Glomerular visceral epithelial cell (primary cell): ENCODE data around the gene ZNF473.
"Not testable (repeated sequence)": the region's sequence is repeated elsewhere in the genome, so short reads cannot be mapped to it uniquely, and the experiment has no call there.

ENCODE experiments used
- DNase-seq: peaks from one replicate; pipeline ENCODE4 v3.0.0-alpha.2; 2016; ENCODE audit errors: extremely low spot score

ZNF473 gene

GRCh38 chr19:50050406-50051227 lies 24.8 kb downstream of the ZNF473 start:
- peak; percentile 51 for DNase-seq

- DNase-seq = not testable (repeated sequence)
Measured at GRCh38 chr19:50051228-50051895, 25.6 kb downstream of the ZNF473 start.

- no peak for DNase-seq
Measured at GRCh38 chr19:50051964-50052363, 26.2 kb downstream of the ZNF473 start.

- DNase-seq = no peak
Measured at GRCh38 chr19:50053119-50053518, 27.3 kb downstream of the ZNF473 start.

- no peak for DNase-seq
Measured at GRCh38 chr19:50058425-50058824, 32.6 kb downstream of the ZNF473 start.

GRCh38 chr19:50059045-50059444 lies 33.2 kb downstream of the ZNF473 start:
- no peak for DNase-seq

GRCh38 chr19:50060107-50060506 lies 34.3 kb downstream of the ZNF473 start:
- DNase-seq = no peak

GRCh38 chr19:50061650-50062049 lies 35.8 kb downstream of the ZNF473 start:
- no peak for DNase-seq

- no peak for DNase-seq
Measured at GRCh38 chr19:50065938-50066337, 40.1 kb downstream of the ZNF473 start.

GRCh38 chr19:50067575-50067974 lies 41.8 kb downstream of the ZNF473 start:
- no peak for DNase-seq

GRCh38 chr19:50068382-50068781 lies 42.6 kb downstream of the ZNF473 start:
- DNase-seq = not testable (repeated sequence)

- DNase-seq = not testable (repeated sequence)
Measured at GRCh38 chr19:50075076-50075475, 49.3 kb downstream of the ZNF473 start.

GRCh38 chr19:50075644-50076372 lies 50.0 kb downstream of the ZNF473 start:
- not testable (repeated sequence) for DNase-seq

GRCh38 chr19:50076581-50077355 lies 51.0 kb downstream of the ZNF473 start:
- not testable (repeated sequence) for DNase-seq

- not testable (repeated sequence) for DNase-seq
Measured at GRCh38 chr19:50079014-50079413, 53.2 kb downstream of the ZNF473 start.

GRCh38 chr19:50084440-50084839 lies 58.6 kb downstream of the ZNF473 start:
- DNase-seq = not testable (repeated sequence)

- DNase-seq = not testable (repeated sequence)
Measured at GRCh38 chr19:50087153-50087552, 61.3 kb downstream of the ZNF473 start.

GRCh38 chr19:50090706-50091105 lies 64.9 kb downstream of the ZNF473 start:
- DNase-seq = not testable (repeated sequence)

- not testable (repeated sequence) for DNase-seq
Measured at GRCh38 chr19:50091786-50092185, 66.0 kb downstream of the ZNF473 start.

- not testable (repeated sequence) for DNase-seq
Measured at GRCh38 chr19:50092597-50092996, 66.8 kb downstream of the ZNF473 start.

GRCh38 chr19:50097884-50098283 lies 72.1 kb downstream of the ZNF473 start:
- not testable (repeated sequence) for DNase-seq
